Kasumi-1 (cell line): ENCODE measurements around the gene CACNA2D4.
A peak's percentile ranks its signal among the peaks of the same experiment; 100 is the strongest.

Source experiments
- DNase-seq, 2 experiments: peaks; one replicate each; lab custom pipeline; 2025; lab: John Stamatoyannopoulos, UW

The CACNA2D4 gene

DNA sequence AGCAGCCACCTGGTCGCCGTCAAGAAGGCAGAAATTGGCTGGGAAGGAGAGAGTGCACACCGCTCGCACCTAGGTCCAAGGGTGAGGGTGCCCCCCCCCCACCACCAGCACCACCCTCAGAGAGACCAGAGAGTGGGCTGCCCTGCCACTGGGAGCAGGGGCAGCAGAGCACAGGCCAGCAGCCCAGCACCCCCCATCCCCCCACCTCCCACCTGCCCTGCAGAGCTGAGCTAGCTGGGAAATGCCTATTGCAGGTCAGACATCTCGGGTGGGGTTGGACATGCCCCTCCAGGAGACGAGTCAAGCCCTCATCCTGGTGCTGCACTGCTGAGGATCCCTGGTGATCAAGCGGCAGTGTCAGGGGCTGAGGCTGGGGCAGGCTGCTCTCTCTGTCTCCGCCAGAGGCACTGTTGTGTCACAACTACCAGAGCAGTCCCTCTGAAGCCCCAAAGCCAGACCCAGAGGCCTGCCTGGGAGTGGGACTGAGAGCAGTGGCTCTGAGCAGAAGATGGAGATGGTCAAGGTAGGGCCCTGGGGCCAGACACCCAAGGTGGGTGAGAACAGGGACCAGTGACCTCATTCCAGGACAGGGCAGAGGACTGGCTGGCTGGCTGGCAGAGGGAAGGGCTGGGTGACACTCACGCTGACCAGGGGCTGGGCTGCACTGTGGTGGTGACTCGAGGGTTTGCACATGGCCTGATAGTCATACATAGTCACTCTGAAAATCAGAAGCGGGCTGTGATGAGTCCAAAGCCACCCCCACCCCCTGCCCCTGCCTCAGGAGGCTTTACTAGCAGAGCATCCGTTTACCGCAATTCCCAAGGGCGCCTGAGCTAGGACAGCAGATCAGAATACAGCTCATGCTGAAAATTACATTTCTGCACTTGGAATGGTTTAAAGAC, 117.8 kb downstream of the CACNA2D4 start:
- DNase-seq, result peak; percentile 0 to 6

- DNase-seq, result no peak
Measured at GRCh38 chr12:1799882-1800400, 118.5 kb downstream of the CACNA2D4 start.

DNA sequence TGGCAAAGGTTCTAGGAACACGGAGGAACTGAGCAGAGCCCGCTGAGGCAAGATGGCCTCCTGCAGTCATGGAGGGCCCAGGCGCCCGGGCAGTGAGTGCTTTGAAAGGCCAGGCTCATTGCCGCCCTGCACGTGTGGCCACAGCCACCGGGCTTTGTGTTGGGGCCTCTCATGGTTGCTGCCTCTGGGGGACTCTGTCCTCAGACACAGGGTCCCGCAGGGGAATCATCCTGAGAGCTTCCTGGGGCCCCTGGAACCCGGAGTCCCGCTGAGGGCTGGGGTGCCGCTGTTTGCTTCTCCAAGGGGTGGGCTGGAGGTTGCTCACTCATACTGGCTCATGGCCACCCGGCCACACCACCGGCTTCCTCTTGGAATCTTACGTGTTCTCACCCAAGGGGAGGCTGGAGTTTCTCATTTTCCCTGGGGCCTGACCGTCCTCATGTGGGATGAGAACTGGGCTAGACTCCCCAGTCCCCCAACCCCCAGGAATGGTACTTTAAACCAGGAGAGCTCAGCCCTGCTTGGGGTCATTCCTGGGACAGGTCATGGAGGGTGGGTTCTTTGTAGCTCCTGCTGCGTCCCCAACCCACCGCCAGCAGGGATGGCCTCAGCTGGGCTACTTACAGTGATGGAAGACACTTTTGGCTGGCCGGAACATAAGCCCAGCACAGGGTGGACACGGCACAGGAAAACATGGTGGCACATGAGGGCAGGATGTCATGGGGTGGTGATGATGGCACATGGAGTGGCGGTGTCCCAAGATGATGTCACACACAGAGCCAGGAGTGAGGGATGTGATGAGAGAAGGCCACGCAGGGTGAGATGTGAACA, 119.2 kb downstream of the CACNA2D4 start:
- no peak for DNase-seq

GRCh38 chr12:1798641-1799020, 119.8 kb downstream of the CACNA2D4 start:
- no peak for DNase-seq

DNA sequence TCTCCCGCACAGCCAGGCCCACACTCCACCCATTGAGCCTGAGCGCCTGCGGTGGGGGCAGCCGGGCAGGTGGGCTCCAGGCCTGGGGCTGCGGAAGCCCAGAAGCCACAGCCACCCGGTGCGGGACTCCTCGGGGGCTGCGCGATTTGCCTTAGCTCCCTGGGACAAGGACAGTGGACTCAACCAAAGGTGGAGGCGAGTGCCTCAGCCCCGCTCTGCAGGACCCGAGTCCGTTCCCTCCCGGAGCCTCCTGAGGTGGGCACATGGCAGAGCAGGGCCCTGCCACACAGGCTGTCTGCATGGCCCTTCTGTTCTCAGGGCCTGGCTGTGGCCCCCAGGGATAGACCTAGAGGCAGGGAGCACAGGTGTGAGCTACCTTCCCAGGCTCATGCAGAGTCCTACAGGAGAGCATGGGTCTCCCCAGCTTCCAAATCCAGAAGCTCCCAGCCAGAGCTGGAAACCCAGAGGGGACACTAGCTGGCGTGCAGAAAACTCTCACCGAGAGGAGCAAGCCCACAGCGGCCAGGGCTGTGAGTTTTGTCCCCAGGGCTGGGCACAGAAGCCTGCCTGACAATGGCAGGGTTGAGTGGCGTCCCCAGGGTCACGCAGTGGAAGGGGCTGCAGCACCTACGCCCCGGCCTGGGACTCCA, 120.3 kb downstream of the CACNA2D4 start:
- DNase-seq, result no peak

GRCh38 chr12:1797011-1797901, 121.2 kb downstream of the CACNA2D4 start:
- DNase-seq, result peak in 1 of 2 experiments; percentile 2

GRCh38 chr12:1796515-1797010, 121.9 kb downstream of the CACNA2D4 start:
- peak; percentile 9 to 16 for DNase-seq

GRCh38 chr12:1795785-1796514, 122.5 kb downstream of the CACNA2D4 start:
- peak; percentile 41 to 76 for DNase-seq

- no peak for DNase-seq
Measured at GRCh38 chr12:1795221-1795784, 123.1 kb downstream of the CACNA2D4 start.

DNA sequence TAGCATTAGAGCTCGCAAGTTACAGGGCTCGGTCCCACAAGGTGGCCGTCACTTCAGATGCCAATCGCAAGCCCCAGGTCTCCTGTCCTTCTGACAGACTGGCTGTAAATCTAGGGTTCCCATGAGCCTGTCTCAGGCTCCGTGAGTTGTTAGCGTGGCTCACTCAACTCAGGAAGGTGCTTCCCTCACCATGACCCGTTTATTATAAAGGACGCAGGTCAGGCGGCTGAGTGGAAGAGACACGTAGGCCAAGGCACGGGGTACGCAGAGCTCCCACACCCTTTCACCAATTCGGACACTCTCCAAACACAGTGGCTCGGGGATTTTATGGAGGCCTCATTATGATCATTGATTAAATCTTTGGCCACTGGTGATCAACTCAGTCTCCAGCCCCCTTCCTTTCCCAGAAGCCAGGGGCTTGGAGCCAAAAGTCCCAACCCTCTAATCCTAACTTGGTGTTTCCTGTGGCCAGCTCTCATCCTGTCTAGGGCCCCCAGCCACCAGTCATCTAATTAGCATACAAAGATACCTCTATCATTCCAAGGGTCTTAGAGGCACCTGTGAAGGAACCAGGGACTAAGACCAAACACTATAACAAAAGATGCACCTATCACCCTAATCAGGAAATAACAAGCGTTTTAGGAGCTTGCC, 123.9 kb downstream of the CACNA2D4 start:
- DNase-seq, result no peak

DNA sequence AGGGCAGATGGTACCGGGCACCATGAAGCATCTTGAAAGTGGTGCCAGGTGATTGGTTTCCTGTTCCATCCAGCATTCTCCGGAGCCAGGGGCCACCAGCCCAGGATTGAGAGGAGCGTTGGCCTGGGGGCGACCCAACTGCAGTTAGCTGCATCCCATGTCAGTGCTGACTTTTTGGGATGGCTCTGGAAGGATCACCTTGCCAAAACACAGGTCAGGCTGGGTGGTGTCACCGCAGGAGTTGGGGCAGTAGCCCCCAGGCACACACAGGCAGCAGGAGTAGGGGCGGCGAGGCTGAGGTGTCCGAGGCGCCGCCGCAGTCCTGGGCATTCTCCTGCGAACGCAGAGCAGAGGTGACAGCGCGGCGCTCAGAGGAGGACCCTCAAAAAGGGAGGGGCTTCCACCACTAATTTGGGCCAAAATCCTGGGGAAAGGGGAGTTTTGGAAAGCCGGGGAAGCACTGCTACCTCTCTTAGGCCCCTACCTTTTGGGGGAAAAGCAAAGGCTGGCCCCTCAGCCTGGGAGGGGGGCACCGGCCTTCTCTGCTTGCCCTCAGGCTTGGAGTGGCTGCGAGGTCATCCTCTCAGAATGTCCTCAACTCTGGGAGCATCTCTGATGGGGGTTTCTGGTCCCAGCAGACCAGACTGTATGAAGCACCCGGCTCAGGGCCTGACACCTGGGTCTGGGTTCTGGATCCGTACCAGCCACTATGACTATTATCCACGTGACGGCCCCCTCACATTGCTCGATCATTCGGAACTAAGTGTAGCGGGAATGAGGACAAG, 124.8 kb downstream of the CACNA2D4 start:
- no peak for DNase-seq

DNA sequence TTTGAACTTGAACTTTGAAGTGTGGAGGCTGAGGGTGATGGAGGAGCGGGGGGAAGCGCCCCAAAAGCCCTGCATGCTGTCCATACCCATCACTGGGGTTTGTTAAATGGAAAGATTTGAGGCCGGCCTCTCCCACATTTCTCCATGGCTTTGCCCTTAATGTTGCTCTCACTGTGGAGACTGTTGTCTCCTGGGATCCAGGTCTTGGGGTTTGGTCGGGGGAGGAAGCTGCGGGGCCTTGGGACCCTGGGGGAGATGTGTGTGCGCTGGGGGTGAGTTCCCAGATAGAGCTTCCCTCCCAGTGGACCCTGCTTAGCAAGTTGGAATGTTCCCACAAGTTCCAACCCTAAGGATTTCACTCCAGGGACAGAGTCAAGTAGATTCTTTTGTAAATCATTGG, 126.0 kb downstream of the CACNA2D4 start:
- no peak for DNase-seq

DNA sequence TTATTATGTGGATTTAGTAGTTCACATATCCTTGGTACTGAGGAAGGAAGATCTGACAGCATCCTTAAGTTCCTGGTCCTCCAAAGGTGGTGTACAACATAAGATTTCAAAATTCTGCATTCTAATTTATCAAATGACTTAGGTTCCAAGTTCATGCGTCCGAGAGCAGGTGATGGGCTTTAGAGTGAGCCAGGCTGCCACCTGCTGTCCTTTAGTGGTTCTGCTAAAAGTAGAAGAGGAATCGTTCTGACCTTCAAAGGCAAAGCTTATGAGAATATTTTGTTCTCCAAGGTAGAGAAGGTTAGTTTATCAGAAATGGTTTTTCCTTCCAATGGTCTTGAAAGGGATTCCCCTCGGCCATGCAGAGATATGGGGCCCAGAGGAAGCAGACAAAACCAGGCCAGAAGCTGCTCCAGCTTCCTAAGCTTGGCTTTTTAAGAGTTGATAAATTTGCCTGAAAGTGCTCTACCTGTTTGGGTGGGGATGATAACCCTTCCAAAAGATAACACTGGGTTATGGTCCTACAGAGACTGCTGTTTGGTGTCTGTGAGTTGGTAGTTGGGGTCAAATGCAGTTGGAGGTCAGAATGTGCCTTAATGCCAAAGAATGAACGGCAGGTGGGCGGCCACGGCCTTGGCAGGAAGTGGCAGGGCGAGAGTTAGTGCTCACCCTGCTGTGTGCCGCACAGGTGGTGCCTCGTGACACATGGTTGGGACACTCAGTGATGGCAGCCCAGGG, 127.2 kb downstream of the CACNA2D4 start:
- peak; percentile 45 to 52 for DNase-seq

DNA sequence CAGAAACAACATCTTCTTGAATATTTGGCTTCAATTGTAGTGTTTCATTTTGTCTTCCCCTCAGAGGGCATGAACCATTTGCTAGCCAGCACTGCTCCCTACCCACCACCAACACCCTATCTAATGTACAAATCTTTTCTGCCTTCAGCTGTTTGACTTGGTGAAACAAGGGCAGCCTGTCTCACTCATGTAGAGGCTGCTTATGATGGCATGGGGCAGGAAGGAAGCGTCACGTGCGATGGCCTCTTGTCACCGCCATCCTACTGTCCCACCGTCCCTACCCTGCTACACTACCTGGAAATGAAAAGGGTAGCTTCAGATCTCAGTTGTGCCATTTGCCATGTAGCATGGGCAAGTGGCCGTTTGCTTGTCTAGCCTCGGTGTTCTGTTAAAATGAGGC, 128.0 kb downstream of the CACNA2D4 start:
- no peak for DNase-seq

DNA sequence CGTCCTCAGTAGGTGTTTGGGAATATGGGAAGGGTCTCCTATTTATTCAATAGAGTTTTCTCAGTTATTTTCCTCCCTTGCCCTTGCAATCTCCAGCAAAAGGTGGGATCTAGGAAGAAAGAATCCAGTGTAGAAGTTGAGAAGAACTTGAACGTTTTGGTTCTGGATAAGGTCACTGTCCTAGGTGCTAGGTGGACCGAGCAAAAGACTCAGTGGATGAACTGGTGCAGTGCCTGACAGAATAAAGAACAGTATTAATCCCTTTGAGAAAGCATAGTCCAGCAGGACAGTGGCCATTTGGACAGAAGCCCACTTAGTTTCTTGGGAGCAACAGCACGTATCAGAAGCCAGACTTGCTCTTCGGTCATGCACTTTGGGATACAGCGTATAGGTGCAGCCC, 130.7 kb downstream of the CACNA2D4 start:
- DNase-seq, result no peak

- DNase-seq, result no peak
Measured at GRCh38 chr12:1782215-1782614, 136.2 kb downstream of the CACNA2D4 start.

DNA sequence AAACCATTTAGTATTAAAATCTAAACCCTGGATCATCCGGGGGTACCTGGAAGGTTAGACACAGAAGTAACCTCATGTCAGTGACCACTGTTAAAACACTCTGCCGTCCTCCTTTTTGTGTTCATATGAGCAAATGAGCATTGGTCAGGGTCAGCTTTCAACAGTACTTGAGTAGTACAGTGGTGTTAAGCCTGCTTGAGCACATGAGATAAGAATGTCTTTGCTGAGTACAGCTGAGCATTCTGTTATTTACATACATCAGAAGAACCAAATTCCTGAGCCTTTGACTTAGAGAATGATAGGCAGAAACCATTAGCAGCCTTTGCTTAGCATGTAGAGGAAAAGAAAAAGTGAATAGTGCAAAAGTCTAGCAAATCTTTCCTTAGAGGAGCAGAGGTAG, 136.7 kb downstream of the CACNA2D4 start:
- DNase-seq, result no peak

GRCh38 chr12:1779783-1780182, 138.7 kb downstream of the CACNA2D4 start:
- DNase-seq, result no peak
